Panc1 (cell line): ENCODE measurements around the gene NUP188. TPM values are rescaled to one million over a fixed set of nuclear protein-coding genes. Genes with fewer than 3 reads are reported as not detected.

ENCODE experiments used
- ATAC-seq: fragments of 200-7000 bp; cut with Tn5 transposase; 2 replicates; pipeline ENCODE4 v1.9.1; 2020; ENCODE audit warnings: mild to moderate bottlenecking, moderate library complexity
- BruUV-seq: library from RNA; stranded (reverse); fragments of 400-500 nt; replicated peaks from 2 replicates; lab custom pipeline; 2021; lab: Mats Ljungman, UMichigan
- CTCF ChIA-PET: fragments of 300-600 bp; sonication (Branson Sonifier 250); formaldehyde crosslinking; loops from one replicate; lab custom pipeline; 2022; ENCODE audit warnings: antibody characterized with exemption; lab: Charles Lee
- POLR2A ChIA-PET: fragments of 300-600 bp; sonication (Branson Sonifier 250); formaldehyde crosslinking; loops from one replicate; lab custom pipeline; 2022; ENCODE audit warnings: antibody characterized with exemption; lab: Charles Lee
- DNase-seq: peaks from one replicate; pipeline ENCODE4 v3.0.0-alpha.2; 2010; ENCODE audit warnings: low read depth, low spot score
- H3K27ac ChIP-seq: 2 replicates; pipeline ENCODE4 v1.5.1; 2011; ENCODE audit warnings: mild to moderate bottlenecking, low read length, inconsistent platforms
- H3K27me3 ChIP-seq: fragments of 200-500 bp; sonication (Bioruptor generic); 2 replicates; pipeline ENCODE4 v1.6.0; 2014; ENCODE audit warnings: low read length, inconsistent platforms; ENCODE audit not compliant: control insufficient read depth, insufficient read depth
- H3K36me3 ChIP-seq: fragments of 200-500 bp; sonication (Bioruptor generic); 2 replicates; pipeline ENCODE4 v1.5.1; 2014; ENCODE audit warnings: inconsistent platforms, mild to moderate bottlenecking, low read length, moderate library complexity; ENCODE audit not compliant: control insufficient read depth, insufficient read depth
- H3K4me1 ChIP-seq: 2 replicates; pipeline ENCODE4 v1.5.1; 2011; ENCODE audit warnings: inconsistent platforms, mild to moderate bottlenecking, low read length, moderate library complexity; ENCODE audit not compliant: control insufficient read depth, insufficient read depth
- H3K4me3 ChIP-seq, 2 experiments: 2 replicates each; pipeline ENCODE4 v1.5.1; 2011 to 2012; ENCODE audit warnings: low read depth in 2 of 2, low read length in 2 of 2, mild to moderate bottlenecking in 2 of 2, inconsistent platforms in 1 of 2, moderate library complexity in 1 of 2
- H3K9me3 ChIP-seq: fragments of 200-500 bp; sonication (Bioruptor generic); 2 replicates; pipeline ENCODE4 v1.5.1; 2014; ENCODE audit warnings: low read depth, mild to moderate bottlenecking, inconsistent platforms, low read length, moderate library complexity; ENCODE audit not compliant: control insufficient read depth, insufficient read depth
- POLR2AphosphoS5 ChIP-seq: IDR thresholded peaks from 2 replicates; pipeline ENCODE4 v1.6.1; 2012; ENCODE audit warnings: mild to moderate bottlenecking, low read depth, low read length, moderate library complexity
- REST ChIP-seq, 2 experiments: IDR thresholded peaks; 2 replicates each; pipeline ENCODE4 v1.6.1; 2011 to 2012; ENCODE audit warnings: low read depth in 2 of 2, control low read depth in 1 of 2, low read length in 1 of 2, mild to moderate bottlenecking in 1 of 2, moderate library complexity in 1 of 2; ENCODE audit not compliant: insufficient read depth in 1 of 2
- SIN3A ChIP-seq: IDR thresholded peaks from 2 replicates; pipeline ENCODE4 v1.6.1; 2012; ENCODE audit warnings: low read depth, mild to moderate bottlenecking, low read length, moderate library complexity, borderline replicate concordance; ENCODE audit not compliant: insufficient read depth
- TCF7L2 ChIP-seq: IDR thresholded peaks from 2 replicates; pipeline ENCODE4 v1.6.1; 2011; ENCODE audit warnings: mild to moderate bottlenecking, low read depth, low read length, inconsistent platforms
- in situ Hi-C: cut with HindIII; loops from 2 replicates; pipeline ENCODE4 v1.10.0; 2016; ENCODE audit warnings: low sequenced_read_pairs, low pct_unique_long_range_greater_than_20kb
- intact Hi-C: fragments of 100-400 bp; cut with micrococcal nuclease; formaldehyde crosslinking; loops from one replicate; pipeline ENCODE4 v1.10.0; 2022; ENCODE audit not compliant: unreplicated experiment
- total RNA-seq: library from RNA; stranded (reverse); gene quantifications from one replicate; pipeline ENCODE4 v1.2.1, GENCODE V29; 2021; ENCODE audit not compliant: unreplicated experiment
- TF ChIP-seq, protein P1 (sequence below): fragments of 450-650 bp; IDR thresholded peaks from 2 replicates; pipeline ENCODE4 v1.5.1; 2017; ENCODE audit warnings: mild to moderate bottlenecking

The NUP188 gene
- total RNA-seq, 1 experiment from 2014 or later = 69.9 TPM

DNA sequence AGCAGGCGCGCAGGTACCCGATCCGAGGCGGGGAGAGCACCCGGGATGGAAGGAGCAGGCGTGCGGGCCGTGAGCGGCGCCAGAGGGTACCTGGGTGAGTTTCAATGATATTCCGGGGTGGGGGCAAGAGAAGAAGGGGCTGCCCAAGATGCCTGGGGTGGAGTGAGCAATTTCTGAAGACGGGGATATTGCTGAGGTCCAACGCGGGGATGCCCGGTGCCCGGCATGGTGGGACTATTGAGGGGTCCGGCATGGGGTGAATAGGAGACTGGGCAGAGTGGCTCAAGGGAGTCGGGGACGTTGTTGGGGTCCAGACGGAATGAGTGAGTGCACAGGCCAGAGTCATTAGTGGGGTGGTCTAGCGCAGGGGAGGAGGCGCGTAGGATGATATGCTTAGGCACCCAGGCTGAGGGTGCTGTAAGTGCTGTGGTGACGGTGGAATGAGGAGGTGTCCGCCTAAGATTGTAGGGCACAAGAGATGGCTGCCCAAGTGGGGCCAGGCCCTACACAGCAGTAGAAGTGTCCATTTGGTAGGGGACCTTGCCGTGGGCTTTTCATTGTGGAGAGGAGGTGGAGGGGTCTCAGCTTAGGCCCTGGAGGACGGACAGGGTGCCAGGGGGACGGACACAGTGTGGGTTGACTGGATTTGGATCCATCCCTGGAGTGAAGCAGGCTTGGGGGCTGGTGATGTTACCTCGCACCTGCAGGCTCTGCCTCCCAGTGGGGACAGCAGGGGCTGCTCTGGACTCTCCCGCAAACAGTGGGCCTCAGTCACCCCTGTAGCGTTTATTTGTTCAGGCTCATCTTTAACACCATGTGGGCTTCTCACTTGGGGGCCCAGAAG, 89.6 kb downstream of the NUP188 start:
- CTCF ChIA-PET = no interaction called here
- Histone ChIP-seq H3K27me3 (no peaks in the 10 kb centered on the region), H3K27ac (peak overlapping the region; percentile 77), H3K4me3 (peak overlapping the region; percentile 63 to 89), H3K36me3 (peaks cover 2% of the 10 kb centered on the region; the same call in 1 of the 2 replicates), H3K4me1 (peaks cover 5% of the 10 kb centered on the region), H3K9me3 (no peaks in the 10 kb centered on the region)
- TSS peak; percentile 92 for BruUV-seq
- no peak for DNase-seq
- in situ Hi-C loops = no loop called here
- intact Hi-C loops = no loop called here
- POLR2A ChIA-PET = no interaction called here
- TF ChIP-seq REST (IDR thresholded peaks at IDR 0.05; ENCODE audit: insufficient read depth in 1 of 2, low read depth in 2 of 2, low read length in 1 of 2) (no peak), POLR2AphosphoS5 (no peak), TCF7L2 (no peak), SIN3A (no peak)
- TF ChIP-seq, protein P1, sequence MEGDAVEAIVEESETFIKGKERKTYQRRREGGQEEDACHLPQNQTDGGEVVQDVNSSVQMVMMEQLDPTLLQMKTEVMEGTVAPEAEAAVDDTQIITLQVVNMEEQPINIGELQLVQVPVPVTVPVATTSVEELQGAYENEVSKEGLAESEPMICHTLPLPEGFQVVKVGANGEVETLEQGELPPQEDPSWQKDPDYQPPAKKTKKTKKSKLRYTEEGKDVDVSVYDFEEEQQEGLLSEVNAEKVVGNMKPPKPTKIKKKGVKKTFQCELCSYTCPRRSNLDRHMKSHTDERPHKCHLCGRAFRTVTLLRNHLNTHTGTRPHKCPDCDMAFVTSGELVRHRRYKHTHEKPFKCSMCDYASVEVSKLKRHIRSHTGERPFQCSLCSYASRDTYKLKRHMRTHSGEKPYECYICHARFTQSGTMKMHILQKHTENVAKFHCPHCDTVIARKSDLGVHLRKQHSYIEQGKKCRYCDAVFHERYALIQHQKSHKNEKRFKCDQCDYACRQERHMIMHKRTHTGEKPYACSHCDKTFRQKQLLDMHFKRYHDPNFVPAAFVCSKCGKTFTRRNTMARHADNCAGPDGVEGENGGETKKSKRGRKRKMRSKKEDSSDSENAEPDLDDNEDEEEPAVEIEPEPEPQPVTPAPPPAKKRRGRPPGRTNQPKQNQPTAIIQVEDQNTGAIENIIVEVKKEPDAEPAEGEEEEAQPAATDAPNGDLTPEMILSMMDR = no peak
- no peak for ATAC-seq

- CTCF ChIA-PET = no interaction called here
- TF ChIP-seq SIN3A (no peak), POLR2AphosphoS5 (no peak), REST (IDR thresholded peaks at IDR 0.05; ENCODE audit: insufficient read depth in 1 of 2, low read depth in 2 of 2, low read length in 1 of 2) (no peak), TCF7L2 (no peak)
- TF ChIP-seq, protein P1 = no peak
- in situ Hi-C loops (no loop called here), intact Hi-C loops (no loop called here)
- DNase-seq (no peak), ATAC-seq (no peak)
- Histone ChIP-seq H3K4me1 (peaks cover 5% of the 10 kb centered on the region), H3K27me3 (no peaks in the 10 kb centered on the region), H3K27ac (no peak overlapping the region), H3K9me3 (no peaks in the 10 kb centered on the region), H3K36me3 (peaks cover 2% of the 10 kb centered on the region; the same call in 1 of the 2 replicates), H3K4me3 (peak overlapping the region; percentile 63 to 89)
- BruUV-seq = no TSS peak
- POLR2A ChIA-PET = no interaction called here
Measured at GRCh38 chr9:129037767-129038098, 90.2 kb downstream of the NUP188 start.
